ENCODE results near the gene FMO1.
A peak's percentile ranks its signal among the peaks of the same experiment; 100 is the strongest.
"Not testable (repeated sequence)": the region's sequence is repeated elsewhere in the genome, so short reads cannot be mapped to it uniquely, and the experiment has no call there.

Gene FMO1

DNA sequence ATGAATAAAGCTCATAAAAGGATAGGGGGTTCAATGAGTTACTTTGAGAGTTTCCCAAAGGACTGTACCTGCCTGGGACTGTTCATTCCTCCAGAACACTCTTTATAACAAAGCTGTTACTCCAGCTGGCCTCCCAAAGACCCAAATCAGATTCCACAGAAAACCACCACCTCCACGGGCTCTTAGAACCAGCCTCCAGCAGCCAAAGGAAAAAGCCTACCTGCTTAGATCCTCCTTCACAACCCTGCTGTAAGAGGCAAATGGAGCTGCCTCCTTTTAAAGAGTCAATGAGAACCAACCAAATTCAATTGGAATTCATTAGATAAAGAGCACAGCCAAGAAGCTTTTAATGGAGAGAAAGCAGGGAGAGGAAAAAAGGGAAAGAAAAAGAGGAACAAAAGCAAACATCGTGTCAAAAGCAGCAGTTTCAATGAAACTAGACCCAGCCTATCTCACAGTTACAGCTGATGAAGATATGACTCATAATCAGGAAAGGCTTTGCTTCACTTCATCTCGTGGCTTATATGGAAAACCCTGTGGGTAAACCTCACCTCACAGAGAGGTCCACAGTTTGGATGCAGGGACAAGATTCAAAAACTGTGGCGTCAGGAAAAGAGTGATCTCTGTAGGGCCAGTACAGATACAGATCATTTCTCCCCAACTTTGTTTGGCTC is 37.9 kb downstream of the FMO1 start:
- DNase-seq, result no peak

DNA sequence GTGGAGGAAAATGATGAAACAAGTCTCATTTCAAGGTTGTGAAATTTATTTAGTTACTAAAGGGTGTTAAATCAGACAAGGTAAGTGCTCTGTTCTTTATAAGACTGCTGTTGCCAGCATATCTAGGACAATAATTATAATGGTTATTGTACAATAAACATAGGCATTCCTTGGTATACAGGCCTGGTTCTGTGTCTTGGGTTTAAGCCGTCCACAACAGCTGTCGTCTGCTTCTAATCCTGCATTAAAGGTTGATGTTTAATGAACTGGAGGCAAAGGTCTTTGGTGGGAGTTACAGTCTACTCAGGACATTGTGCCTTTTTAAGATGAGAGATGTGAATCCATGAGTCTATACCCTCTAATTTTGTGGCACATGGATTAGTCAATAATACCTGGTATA is 42.3 kb downstream of the FMO1 start:
- no peak for DNase-seq

DNA sequence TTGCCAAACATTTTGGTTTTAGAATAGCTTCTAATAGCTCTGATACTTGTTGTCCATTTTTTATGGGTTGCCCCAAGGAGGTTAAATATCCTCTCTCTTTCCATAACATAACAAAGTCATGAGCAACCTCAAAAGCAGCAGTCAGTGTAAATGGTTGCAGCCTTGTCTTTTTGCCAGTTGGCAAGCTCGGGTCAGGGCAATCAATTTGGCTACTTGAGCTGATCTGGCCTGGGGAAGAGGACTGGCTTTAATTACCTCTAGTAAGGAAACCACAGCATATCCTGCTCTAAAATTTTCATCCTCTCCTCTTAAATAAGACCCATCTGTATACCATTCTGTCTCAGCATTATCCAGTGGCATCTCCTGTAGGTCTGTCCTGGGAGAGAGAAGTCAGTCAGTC is 44.5 kb downstream of the FMO1 start:
- DNase-seq, result no peak

DNA sequence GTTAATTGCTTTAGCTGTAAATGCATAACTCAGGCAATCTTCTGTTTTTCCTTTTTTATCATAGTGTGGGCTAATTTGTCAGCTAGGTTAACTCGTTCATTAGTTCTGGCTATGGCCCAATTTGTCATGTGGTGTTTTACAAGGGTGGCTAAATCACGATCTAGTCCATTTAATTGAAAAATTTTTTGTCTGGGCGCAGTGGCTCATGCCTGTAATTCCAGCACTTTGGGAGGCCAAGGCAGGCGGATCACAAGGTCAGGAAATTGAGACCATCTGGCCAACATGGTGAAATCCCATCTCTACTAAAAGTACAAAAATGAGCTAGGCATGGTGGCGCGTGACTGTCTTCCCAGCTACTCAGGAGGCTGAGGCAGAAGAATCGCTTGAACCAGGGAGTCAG is 47.1 kb downstream of the FMO1 start:
- DNase-seq, result not testable (repeated sequence)

GRCh38 chr1:171295821-171296220 is 47.5 kb downstream of the FMO1 start:
- DNase-seq, result no peak

GRCh38 chr1:171296897-171297296 is 48.6 kb downstream of the FMO1 start:
- DNase-seq, result no peak

GRCh38 chr1:171298696-171299095 is 50.4 kb downstream of the FMO1 start:
- DNase-seq, result no peak

GRCh38 chr1:171299342-171299741 is 51.0 kb downstream of the FMO1 start:
- DNase-seq, result no peak

DNA sequence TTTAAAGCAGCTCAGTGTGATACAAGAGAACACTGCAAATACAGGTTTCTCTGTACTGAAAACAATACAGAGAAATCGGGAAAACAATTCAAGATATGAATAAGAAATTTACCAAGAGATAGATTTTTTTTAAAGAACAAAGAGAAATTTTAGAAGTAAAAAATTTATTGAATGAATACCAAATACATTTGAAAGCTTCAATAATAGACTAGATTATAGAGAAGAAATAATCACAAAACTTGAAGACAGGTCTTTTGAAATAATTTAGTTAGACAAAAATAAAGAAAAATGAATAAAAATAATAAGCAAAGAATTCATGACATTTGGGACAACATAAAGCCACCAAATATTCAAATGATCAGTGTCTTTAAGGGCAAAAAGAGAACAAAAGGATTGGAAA is 52.1 kb downstream of the FMO1 start:
- DNase-seq, result no peak

DNA sequence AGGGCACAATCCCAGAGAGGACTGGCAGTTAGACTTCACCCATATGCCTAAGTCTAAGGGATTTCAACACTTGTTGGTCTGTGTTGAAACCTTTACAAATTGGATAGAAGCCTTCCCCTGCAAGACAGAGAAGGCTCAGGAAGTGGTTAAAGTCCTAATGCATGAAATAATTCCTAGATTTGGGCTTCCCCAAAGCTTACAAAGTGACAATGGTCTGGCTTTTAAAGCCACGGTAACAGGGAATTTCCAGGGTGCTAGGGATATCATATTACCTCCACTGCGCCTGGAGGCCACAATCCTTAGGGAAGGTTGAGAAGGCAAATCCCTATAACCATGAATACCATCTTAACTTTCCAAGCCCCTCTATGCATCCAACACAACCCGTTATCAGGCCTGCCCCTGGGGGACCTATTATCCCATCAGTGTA is 62.4 kb downstream of the FMO1 start:
- DNase-seq, result no peak

- no peak for DNase-seq
These were observed 63.7 kb downstream of the FMO1 start for GRCh38 chr1:171311771-171312558.

DNA sequence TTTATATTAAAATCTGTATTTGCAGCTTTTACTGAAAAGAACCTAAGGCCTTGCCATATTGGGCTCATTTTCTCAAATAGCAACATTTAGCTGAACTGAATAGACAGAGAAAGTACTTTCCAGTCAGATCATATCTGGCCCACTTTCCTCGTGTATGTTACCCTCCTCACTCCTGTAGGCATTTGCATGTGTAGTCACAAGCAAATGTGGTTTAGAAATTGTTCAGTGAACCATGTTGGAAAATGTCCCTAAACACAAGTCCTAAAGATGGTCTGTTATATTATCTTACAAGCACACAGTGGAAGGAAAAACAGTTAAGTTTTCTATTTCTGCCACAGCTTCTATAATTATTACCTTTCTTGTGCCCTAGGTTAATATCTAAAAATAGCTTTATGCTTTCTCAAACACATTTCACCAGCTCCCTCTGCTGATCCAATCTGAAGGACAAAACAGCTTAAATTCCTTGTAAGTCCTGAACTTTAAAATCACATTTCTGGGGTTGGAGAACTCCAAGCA is 65.1 kb downstream of the FMO1 start:
- DNase-seq, result no peak

DNA sequence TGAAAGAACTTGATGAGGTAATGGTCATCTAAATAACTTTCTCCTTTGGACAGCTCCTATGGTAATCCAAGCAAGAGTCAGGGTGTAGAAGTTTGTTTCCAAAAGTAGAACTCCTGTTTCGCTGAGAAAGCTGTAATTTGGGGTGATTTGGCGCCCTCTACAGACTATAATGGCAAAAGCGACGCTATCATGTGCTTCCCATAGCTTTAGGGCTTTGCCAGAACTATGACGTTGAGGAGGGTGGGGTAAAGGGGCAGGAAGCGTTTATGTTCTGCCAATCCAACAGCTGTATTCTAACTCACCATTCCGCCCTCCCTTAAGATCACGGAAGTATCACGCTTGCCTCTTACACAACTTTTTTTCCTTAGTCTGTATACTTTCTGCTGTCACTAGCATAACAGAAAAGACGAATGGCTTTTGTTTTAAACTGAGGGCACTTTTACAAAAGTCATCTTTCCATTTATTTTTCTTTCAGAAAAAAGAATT is 65.6 kb downstream of the FMO1 start, which contains the start of gene FMO4:
TSS of gene FMO4 (plus strand) at position 349 of the 486 bp plus-strand sequence. CDS start 5,643 bp downstream, outside the sequence.
- peak; percentile 85 for DNase-seq

GRCh38 chr1:171329251-171329650 is 81.0 kb downstream of the FMO1 start:
- no peak for DNase-seq

DNA sequence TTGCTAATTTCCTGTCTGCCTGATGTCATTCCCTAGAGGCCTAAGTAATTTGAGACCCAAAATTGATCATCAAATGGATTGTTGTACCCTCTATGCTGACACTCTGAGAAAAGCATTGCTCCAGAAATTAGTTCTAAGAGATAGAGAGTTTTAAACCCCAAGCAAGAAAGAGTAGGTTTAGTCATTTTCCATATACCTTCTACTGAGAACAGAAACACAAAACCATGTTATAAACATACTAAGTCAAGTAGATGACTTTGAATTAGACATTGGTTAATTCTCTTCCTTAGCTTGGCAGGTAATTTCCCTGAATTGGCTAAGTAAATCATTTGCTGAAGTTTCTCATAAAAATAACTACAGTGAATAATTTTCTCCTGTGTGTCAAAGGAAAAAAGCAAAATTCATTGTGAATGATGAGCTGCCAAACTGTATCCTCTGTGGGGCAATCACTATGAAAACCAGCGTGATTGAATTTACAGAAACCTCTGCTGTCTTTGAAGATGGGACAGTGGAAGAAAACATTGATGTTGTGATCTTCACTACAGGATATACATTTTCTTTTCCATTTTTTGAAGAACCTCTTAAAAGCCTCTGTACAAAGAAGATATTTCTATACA is 85.8 kb downstream of the FMO1 start:
- no peak for DNase-seq
